PC-3 (cell line): ENCODE results near the gene KDM1A.
"Not testable (repeated sequence)": the region's sequence is repeated elsewhere in the genome, so short reads cannot be mapped to it uniquely, and the experiment has no call there.

ENCODE experiments used
- EZH2 ChIP-seq: fragments of 300-600 bp; sonication (generic); IDR thresholded peaks from one replicate; pipeline ENCODE4 v1.6.1; 2017; ENCODE audit warnings: antibody characterized with exemption, mild to moderate bottlenecking, low read length; ENCODE audit not compliant: unreplicated experiment
- EZH2phosphoT487 ChIP-seq: fragments of 300-600 bp; sonication (generic); IDR thresholded peaks from 2 replicates; pipeline ENCODE4 v1.6.1; 2018; ENCODE audit warnings: mild to moderate bottlenecking, antibody characterized with exemption, low read length, borderline replicate concordance
- TF ChIP-seq, protein P1 (sequence below): fragments of 300-600 bp; sonication (generic); conservative IDR thresholded peaks from 2 replicates; pipeline ENCODE4 v1.5.1; 2017; ENCODE audit warnings: antibody characterized with exemption, low read depth, mild to moderate bottlenecking, low read length

DNA sequence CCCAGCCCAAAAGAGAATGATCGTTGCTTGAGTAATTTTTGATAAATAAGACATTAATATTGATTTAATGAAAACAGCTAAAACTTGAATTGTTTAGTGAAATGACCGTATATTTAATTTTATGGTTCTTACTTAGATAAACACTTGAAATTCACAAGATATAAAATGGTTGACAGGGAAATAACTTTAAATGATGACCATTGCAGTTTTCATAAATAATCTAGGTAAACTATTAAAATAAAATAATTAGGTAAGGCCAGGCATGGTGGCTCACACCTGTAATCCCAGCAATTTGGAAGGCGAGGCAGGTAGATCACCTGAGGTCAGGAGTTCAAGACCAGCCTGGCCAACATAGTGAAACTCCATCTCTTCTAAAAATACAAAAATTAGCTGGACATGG is 26.9 kb upstream of the KDM1A start:
- TF ChIP-seq EZH2, EZH2phosphoT487: not testable (repeated sequence)
- TF ChIP-seq, protein P1, sequence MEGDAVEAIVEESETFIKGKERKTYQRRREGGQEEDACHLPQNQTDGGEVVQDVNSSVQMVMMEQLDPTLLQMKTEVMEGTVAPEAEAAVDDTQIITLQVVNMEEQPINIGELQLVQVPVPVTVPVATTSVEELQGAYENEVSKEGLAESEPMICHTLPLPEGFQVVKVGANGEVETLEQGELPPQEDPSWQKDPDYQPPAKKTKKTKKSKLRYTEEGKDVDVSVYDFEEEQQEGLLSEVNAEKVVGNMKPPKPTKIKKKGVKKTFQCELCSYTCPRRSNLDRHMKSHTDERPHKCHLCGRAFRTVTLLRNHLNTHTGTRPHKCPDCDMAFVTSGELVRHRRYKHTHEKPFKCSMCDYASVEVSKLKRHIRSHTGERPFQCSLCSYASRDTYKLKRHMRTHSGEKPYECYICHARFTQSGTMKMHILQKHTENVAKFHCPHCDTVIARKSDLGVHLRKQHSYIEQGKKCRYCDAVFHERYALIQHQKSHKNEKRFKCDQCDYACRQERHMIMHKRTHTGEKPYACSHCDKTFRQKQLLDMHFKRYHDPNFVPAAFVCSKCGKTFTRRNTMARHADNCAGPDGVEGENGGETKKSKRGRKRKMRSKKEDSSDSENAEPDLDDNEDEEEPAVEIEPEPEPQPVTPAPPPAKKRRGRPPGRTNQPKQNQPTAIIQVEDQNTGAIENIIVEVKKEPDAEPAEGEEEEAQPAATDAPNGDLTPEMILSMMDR: not testable (repeated sequence)
